K562 (cell line): ENCODE measurements around the gene UBE2D2. TPM values are rescaled to one million over a fixed set of nuclear protein-coding genes. Genes with fewer than 3 reads are reported as not detected.
"Not testable (repeated sequence)": the region's sequence is repeated elsewhere in the genome, so short reads cannot be mapped to it uniquely, and the experiment has no call there.

Source experiments
- ATAC-seq: fragments of 200-7000 bp; cut with Tn5 transposase; 3 replicates; pipeline ENCODE4 v1.9.1; 2020; ENCODE audit warnings: moderate library complexity
- BruUV-seq: library from RNA; stranded (reverse); fragments of 400-500 nt; replicated peaks from 2 replicates; lab custom pipeline; 2021; lab: Mats Ljungman, UMichigan
- CTCF ChIA-PET: fragments of 300-600 bp; formaldehyde crosslinking; extraction: SDS; loops from one replicate; lab custom pipeline; 2021; ENCODE audit warnings: low intra/inter-chr PET ratio; lab: Yijun Ruan, JAX
- POLR2A ChIA-PET: fragments of 300-600, 350-650 bp; sonication (Branson Sonifier 250); formaldehyde crosslinking; extraction: SDS; loops from one replicate; lab custom pipeline; 2021; ENCODE audit warnings: antibody characterized with exemption, inconsistent platforms; lab: Yijun Ruan, JAX
- DNase-seq, 4 experiments: peaks; one replicate each; pipeline versions ENCODE4 v3.0.0 to v3.0.0-alpha.2; 2011 to 2018; ENCODE audit warnings: low spot score in 3 of 4, mixed read lengths in 3 of 4; ENCODE audit errors: extremely low read depth in 1 of 4
- FAIRE-seq: peaks from 2 replicates; lab custom pipeline; 2011; peaks lifted over from hg19 to GRCh38; lab: Jason Lieb, UNC
- H2AFZ ChIP-seq: 2 replicates; pipeline ENCODE4 v1.6.0; 2011; ENCODE audit warnings: low read depth, low read length, control low read depth, inconsistent platforms
- H3K27ac ChIP-seq: fragments of 200-600 bp; 3 replicates; pipeline ENCODE4 v1.8.0; 2011; ENCODE audit warnings: low read depth, mild to moderate bottlenecking, control low read depth, inconsistent platforms, low read length, moderate library complexity, mixed read lengths; ENCODE audit errors: extremely low read depth
- H3K27me3 ChIP-seq, 2 experiments: fragments of 300-600 bp in 1 of 2; 2 replicates in 1 of 2; 3 replicates in 1 of 2; pipeline versions ENCODE4 v1.6.0 to v1.8.0; 2011; ENCODE audit warnings: inconsistent platforms in 2 of 2, low read length in 2 of 2, mild to moderate bottlenecking in 1 of 2, mixed read lengths in 1 of 2, moderate library complexity in 1 of 2; ENCODE audit not compliant: control insufficient read depth in 2 of 2, insufficient read depth in 2 of 2
- H3K36me3 ChIP-seq: fragments of 300-600 bp; 3 replicates; pipeline ENCODE4 v1.8.0; 2011; ENCODE audit warnings: mild to moderate bottlenecking, low read length, inconsistent platforms; ENCODE audit not compliant: control insufficient read depth, insufficient read depth
- H3K4me1 ChIP-seq, 2 experiments: fragments of 200-600 bp in 1 of 2; replicated peaks in 1 of 2; 2 replicates in 1 of 2; 3 replicates in 1 of 2; pipeline versions ENCODE4 v1.5.1 to v1.8.0; 2011; ENCODE audit warnings: inconsistent platforms in 2 of 2, low read length in 2 of 2, mild to moderate bottlenecking in 1 of 2, mixed read lengths in 1 of 2, moderate library complexity in 1 of 2; ENCODE audit not compliant: control insufficient read depth in 2 of 2, insufficient read depth in 2 of 2
- H3K4me2 ChIP-seq: 2 replicates; pipeline ENCODE4 v1.6.1; 2011; ENCODE audit warnings: low read length, control low read depth, inconsistent platforms, mixed read lengths; ENCODE audit not compliant: insufficient read depth
- H3K4me3 ChIP-seq: fragments of 200-600 bp; sonication (generic), shearing (Covaris generic); 2 replicates; pipeline ENCODE4 v1.5.1; 2016; ENCODE audit warnings: control low read depth, inconsistent platforms
- H3K79me2 ChIP-seq: fragments of 200-600 bp; 3 replicates; pipeline ENCODE4 v1.8.0; 2011; ENCODE audit warnings: low read length, inconsistent platforms; ENCODE audit not compliant: control insufficient read depth, insufficient read depth
- H3K9ac ChIP-seq, 2 experiments: 2 replicates each; pipeline versions ENCODE4 v1.6.0 to v1.6.1; 2011; ENCODE audit warnings: low read depth in 2 of 2, low read length in 2 of 2, control low read depth in 1 of 2, inconsistent platforms in 1 of 2, mild to moderate bottlenecking in 1 of 2, mixed read lengths in 1 of 2; ENCODE audit not compliant: insufficient read depth in 1 of 2
- H3K9me1 ChIP-seq: one replicate; pipeline ENCODE4 v1.6.0; 2011; ENCODE audit warnings: inconsistent platforms, mild to moderate bottlenecking, low read length, moderate library complexity; ENCODE audit not compliant: control insufficient read depth, insufficient read depth
- H3K9me3 ChIP-seq: replicated peaks from 2 replicates; pipeline ENCODE4 v1.5.1; 2011; ENCODE audit warnings: low read depth, low read length, inconsistent platforms; ENCODE audit not compliant: control insufficient read depth, insufficient read depth
- H4K20me1 ChIP-seq: replicated peaks from 2 replicates; pipeline ENCODE4 v1.6.1; 2011; ENCODE audit warnings: low read length, inconsistent platforms, mixed read lengths; ENCODE audit not compliant: control insufficient read depth, insufficient read depth
- WGBS: fragments of 100-300 bp; shearing (Covaris generic); methylation state at CpG from one replicate; pipeline ENCODE4 v1.1.6; 2016; ENCODE audit warnings: low coverage, mixed read lengths; ENCODE audit not compliant: insufficient coverage; ENCODE audit errors: missing lambda C conversion rate; 5-methylcytosine and 5-hydroxymethylcytosine counted together
- in situ Hi-C: fragments of 300-500 bp; cut with MboI; formaldehyde crosslinking; loops from 4 replicates; pipeline ENCODE4 v1.15.0; 2018; ENCODE audit warnings: inconsistent platforms, mixed read lengths
- intact Hi-C: fragments of 100-400 bp; cut with micrococcal nuclease; formaldehyde crosslinking; loops from 2 replicates; pipeline ENCODE4 v1.14.2; 2022
- polyA plus RNA-seq, 8 experiments: library from polyadenylated mRNA; depleted of rRNA in 4 of 8; stranded (reverse) in 5 of 8; unstranded in 3 of 8; fragments of >200 nt; fragmentation: Nextera tagmentation in 2 of 8; fragmentation: Illumina TruSeq in 1 of 8; extraction: Ambion mirVana in 2 of 8; extraction: Trizol in 1 of 8; gene quantifications; 2 replicates each; pipeline versions ENCODE4 v1.2.1 to v1.2.3, GENCODE V29; 2011 to 2014; ENCODE audit warnings: inconsistent platforms in 1 of 8, missing spikeins in 1 of 8
- total RNA-seq, 7 experiments: library from RNA; depleted of rRNA in 6 of 7; stranded (reverse); fragments of >200 nt in 6 of 7; fragmentation: Illumina TruSeq in 2 of 7; extraction: Trizol in 2 of 7; gene quantifications; 2 replicates each; pipeline versions ENCODE4 v1.2.1 to v1.2.3, GENCODE V29; 2011 to 2021; ENCODE audit warnings: low replicate concordance in 1 of 7

UBE2D2 gene
- total and polyA plus RNA-seq, 9 of the 15 experiments (the other 6 are each of a cell fraction or from before 2014, with no cell fraction given) = 53.6 to 198 (median 122) TPM

DNA sequence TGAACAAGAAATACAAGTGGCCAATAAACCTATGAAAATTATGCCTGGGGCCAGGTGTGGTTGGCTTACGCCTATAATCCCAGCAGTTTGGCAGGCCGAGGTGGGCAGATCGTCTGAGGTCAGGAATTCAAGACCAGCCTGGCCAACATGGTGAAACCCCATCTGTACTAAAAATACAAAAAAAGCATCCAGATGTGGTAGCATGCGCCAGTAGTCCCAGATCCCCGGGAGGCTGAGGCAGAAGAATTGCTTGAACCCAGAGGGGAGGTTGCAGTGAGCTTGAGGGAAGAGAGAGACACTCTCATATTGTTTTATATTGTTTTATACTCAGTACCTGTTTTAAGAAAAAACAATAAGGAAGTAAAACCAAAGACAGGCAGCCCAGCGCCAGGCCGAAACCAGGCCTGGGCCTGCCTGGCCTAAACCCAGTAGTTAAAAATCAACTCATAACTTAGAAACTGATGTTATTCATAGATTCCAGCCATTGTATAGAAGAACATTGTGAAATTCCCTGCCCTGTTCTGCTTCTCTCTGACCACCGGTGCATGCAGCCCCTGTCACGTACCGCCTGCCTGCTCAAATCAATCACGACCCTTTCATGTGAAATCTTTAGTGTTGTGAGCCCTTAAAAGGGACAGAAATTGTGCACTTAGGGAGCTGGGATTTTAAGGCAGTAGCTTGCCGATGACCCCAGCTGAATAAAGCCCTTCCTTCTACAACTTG is 35.4 kb upstream of the UBE2D2 start:
- H3K36me3 ChIP-seq, DNase-seq, ATAC-seq, FAIRE-seq, H3K27me3 ChIP-seq, H3K4me1 ChIP-seq, intact Hi-C loops, H3K4me3 ChIP-seq, H3K27ac ChIP-seq, H3K9me1 ChIP-seq, CTCF ChIA-PET, BruUV-seq, H3K79me2 ChIP-seq, in situ Hi-C loops, H3K9me3 ChIP-seq, H4K20me1 ChIP-seq, H3K4me2 ChIP-seq, H3K9ac ChIP-seq: not testable (repeated sequence)
- WGBS = 82% methylated on average over 9 of the region's 12 CpGs
- POLR2A ChIA-PET = interaction anchor here (0.8 to 1.2 kb wide), 2 partner anchors 14 to 29 kb away, joined by 3 to 4 read pairs; no protein-coding TSS in a partner anchor
- 0 out of 2 replicates have a peak overlapping the region, but pooled peaks have one; percentile 18 for H2AFZ ChIP-seq

DNA sequence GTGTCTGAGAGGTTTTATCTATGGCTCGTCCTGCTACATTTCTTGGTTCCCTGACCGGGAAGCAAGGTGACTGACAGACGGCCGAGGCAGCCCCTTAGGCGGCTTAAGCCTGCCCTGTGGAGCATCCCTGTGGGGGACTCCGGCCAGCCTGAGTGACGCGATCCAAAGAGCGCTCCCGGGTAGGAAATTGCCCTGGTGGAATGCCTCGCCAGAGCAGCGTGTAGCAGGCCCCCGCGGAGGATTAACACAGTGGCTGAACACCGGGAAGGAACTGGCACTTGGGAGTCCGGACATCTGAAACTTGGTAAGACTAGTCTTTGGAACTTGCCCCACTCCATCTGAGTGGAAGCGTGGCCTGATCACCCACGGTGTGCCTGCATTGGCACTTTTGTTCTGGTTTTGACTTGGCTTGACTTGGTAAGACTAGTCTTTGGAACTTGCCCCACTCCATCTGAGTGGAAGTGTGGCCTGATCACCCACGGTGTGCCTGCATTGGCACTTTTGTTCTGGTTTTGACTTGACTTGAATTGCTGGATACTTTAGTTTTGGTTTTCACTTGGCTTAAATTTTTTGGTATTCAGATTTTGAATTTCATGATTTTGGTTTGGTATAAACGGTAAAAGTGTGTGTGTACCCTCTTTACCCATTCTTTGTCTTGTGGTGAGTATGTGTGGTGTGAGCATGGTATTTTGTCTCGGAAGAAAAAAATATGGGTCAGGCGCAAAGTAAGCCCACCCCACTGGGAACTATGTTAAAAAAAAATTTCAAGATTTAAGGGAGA is 34.6 kb upstream of the UBE2D2 start:
- DNase-seq, intact Hi-C loops, H3K4me3 ChIP-seq, H4K20me1 ChIP-seq, in situ Hi-C loops, H3K36me3 ChIP-seq, ATAC-seq, H3K27ac ChIP-seq, H3K9me3 ChIP-seq, H3K9me1 ChIP-seq, CTCF ChIA-PET, H2AFZ ChIP-seq, BruUV-seq, H3K4me2 ChIP-seq, H3K9ac ChIP-seq, H3K4me1 ChIP-seq, FAIRE-seq, H3K79me2 ChIP-seq, H3K27me3 ChIP-seq: not testable (repeated sequence)
- POLR2A ChIA-PET = interaction anchor here (0.8 to 1.2 kb wide), 2 partner anchors 14 to 29 kb away, joined by 3 to 4 read pairs; no protein-coding TSS in a partner anchor
- WGBS = 76% methylated on average over 22 of the region's 22 CpGs

DNA sequence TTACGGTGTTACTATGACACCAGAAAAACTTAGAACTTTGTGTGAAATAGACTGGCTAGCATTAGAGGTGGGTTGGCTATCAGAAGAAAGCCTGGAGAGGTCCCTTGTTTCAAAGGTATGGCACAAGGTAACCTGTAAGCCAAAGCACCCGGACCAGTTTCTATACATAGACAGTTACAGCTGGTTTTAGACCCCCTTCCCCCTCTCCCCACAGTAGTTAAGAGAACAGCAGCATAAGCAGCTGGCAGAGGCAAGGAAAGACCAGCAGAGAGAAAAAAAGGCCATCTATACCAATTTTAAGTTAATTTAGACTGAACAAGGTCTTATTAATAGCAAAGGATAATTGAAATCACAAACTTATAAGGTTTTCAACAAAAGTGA is 34.1 kb upstream of the UBE2D2 start:
- H3K27ac ChIP-seq, H4K20me1 ChIP-seq, intact Hi-C loops, BruUV-seq, H3K4me3 ChIP-seq, POLR2A ChIA-PET, H3K4me1 ChIP-seq, ATAC-seq, H3K36me3 ChIP-seq, DNase-seq, H3K9me1 ChIP-seq, FAIRE-seq, in situ Hi-C loops, H3K79me2 ChIP-seq, H3K9me3 ChIP-seq, H3K9ac ChIP-seq, H3K4me2 ChIP-seq, CTCF ChIA-PET, H2AFZ ChIP-seq, H3K27me3 ChIP-seq: not testable (repeated sequence)
- WGBS = 39% methylated on average over 2 of the region's 2 CpGs
